Measurements from ENCODE around the gene THBS1. TPM values are rescaled to one million over a fixed set of nuclear protein-coding genes. Genes with fewer than 3 reads are reported as not detected.

The THBS1 gene
- not detected for total RNA-seq

DNA sequence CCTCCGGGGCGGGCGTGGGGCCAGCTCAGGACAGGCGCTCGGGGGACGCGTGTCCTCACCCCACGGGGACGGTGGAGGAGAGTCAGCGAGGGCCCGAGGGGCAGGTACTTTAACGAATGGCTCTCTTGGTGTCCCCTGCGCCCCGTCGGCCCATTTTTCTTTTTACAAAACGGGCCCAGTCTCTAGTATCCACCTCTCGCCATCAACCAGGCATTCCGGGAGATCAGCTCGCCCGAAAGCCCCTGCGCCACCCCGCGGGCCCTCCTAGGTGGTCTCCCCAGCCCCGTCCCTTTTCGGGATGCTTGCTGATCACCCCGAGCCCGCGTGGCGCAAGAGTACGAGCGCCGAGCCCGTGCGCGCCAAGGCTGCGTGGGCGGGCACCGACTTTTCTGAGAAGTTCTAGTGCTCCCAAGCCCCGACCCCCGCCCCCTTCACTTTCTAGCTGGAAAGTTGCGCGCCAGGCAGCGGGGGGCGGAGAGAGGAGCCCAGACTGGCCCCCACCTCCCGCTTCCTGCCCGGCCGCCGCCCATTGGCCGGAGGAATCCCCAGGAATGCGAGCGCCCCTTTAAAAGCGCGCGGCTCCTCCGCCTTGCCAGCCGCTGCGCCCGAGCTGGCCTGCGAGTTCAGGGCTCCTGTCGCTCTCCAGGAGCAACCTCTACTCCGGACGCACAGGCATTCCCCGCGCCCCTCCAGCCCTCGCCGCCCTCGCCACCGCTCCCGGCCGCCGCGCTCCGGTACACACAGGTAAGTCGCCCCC is at the start of gene THBS1:
TSS of gene THBS1 (plus strand) at position 595 of the 757 bp plus-strand sequence. CDS start 779 bp downstream, outside the sequence.
- no peak for DNase-seq

DNA sequence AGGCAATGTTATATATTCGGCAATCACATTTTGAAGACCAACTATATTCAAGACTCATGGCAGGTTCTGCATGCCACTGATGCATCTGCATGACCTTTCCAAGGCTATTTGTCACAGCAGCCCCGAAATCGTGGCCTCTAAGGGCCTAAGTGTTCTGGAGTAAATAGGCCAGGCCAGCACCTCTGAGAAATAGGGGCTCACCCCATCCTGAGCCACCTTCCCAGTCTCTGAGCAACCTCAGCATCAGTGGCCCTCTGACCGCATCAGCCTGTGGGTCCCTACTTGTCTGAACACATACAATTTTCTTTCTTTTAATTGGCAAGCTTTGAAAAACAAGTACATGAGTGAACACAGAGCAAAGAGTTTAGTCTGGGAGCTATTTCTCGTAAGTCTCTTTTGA is 45.9 kb upstream of the THBS1 start:
- no peak for DNase-seq

DNA sequence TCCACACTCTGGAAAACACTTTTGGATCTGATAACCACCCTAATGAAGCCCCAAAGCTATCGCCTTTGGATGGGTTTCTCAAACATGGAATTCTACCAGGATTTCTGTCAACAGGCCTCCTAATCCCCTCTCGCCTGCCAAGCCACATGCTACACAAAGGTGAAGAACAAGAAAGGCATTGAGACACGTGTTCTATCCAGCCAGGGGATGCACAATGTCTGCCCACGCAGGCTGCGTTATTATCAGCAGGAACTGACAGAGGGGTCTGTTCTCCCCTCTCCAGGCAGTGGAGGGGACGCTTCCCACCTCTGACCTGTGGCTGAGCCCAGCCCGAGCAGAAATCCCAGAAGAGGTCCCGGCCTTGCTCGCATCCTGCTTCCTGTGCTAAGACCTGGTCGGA is 45.4 kb upstream of the THBS1 start:
- DNase-seq, result no peak

DNA sequence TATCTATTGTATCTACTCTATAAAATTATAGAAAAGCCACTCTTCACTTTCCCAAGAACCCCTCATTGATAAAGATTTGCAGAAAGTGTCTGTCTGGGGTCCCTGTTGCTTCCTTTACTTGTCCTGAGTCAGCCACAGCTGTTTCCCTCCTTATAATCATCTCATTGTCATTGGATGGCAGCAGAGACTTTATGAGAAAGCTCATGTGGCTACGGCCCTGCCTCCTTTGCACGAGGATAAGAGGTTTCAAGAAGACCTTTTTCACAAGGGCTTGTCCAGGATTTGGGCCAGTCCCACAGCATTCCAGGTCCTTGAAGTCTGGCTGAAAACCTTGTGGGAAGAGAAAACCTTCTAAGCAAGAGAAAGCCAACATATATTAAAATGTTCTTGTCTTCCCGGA is 41.9 kb upstream of the THBS1 start:
- no peak for DNase-seq

DNA sequence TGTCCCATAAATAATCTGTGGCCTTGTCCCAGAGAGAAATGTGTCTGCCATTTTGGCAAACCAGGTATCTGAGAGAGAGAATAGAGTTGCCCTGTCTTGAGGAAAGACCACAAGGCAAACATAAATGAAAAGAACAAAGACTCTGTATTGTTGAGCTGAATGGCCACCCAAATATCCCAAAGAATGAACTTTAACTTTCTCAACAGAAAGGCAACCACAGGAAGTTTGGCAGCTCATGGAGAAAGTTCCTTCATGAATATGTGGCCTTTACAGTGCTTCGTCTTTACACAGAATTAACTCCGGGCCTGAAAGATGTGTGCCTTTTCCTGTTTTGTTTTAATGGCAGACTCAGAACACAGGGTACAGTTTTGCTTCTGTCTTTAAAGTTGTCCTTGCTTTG is 41.4 kb upstream of the THBS1 start:
- DNase-seq, result no peak

DNA sequence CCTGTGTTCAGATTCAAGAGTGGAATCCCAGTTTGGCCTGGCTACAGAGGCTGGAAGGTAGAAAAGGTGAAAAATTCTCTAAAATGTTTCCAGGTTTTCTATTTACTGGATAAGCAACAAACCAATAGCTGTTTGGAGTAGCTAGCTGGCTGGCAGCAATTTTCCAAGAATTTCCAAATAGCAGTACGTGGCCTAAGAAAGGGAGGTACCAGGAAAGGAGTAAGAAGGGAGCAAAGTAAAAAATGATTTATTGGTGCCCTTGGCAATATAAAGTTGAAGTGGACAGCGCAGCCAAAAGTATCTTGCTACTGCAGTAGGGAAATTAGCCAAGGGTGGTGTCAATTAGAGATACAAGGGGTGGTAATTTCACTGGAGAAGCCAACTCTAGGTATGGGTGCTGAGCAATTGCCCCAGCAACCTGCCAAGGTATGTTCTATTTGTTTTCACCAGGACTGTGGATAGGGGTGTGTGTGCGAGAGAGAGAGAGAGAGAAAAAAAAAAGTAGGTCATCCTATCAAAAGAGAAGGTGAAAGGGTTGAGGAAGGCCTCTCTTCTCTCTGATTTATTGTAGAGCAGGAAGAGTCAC is 40.8 kb upstream of the THBS1 start:
- no peak for DNase-seq

DNA sequence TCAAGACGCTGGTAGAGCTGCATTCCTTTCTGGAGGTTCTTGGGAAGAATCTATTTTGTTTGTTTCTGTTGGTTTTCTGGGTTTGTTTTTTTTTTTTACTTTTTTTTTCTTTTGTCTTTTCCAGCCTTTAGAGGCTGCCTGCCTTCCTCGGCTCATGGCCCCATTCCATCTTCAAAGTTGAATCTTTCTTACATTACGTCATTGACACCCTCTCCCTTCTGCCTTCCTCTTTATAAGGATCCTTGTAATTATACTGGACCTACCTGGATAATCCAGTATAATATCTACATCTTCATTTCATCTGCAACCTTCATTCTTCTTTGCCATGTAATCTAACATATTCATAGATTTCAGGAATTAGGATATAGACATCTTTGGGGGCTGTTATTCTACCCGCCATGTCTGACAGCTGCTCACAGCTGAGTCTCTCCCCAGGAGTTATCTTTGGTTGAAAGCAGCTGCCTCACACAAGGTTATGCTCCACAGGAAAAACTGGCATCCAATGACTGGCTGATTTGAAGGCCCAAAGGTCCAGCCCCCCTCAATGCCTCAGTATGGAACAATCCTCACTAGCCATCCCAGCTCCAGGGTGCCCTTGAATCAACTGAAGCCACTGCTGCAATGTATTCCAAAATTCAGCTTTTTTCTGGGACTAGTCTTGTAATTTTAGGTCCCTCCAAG is 38.4 kb upstream of the THBS1 start:
- DNase-seq, result no peak

DNA sequence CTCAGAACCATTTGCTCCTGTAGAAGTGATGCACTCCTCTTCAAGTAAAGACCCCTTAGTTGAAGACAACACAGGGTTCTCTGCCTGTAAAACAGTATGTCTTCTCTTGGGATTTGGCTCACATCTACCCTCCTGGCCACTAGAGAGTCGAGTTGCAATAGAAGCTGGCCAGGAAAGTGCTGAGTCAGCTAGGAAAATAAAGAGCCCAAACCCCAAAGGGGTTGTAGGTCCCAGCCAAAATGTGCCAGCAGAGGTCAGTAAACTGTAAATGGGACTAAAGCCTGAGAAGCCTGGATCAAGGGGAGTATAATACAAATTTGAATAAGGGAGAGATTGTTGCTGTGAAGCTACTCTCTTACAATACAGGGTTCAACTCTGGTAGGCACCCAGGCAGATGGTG is 37.2 kb upstream of the THBS1 start:
- no peak for DNase-seq

DNA sequence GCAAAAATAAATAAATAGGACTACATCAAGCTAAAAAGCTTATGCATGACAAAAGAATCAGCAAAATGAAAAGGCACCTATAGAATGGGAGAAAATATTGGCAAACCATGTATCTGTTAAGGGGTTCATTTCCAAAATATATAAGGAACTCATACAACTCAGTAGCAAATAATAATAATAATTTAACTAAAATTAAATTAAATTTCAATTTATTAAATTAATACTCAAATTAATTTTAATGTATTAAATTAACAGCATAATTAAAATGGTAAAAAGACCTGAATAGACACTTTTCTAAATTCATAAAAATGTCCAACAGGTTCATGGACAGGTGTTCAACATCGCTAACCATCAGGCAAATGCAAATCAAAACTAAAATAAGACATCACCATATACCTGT is 34.0 kb upstream of the THBS1 start:
- DNase-seq, result no peak

DNA sequence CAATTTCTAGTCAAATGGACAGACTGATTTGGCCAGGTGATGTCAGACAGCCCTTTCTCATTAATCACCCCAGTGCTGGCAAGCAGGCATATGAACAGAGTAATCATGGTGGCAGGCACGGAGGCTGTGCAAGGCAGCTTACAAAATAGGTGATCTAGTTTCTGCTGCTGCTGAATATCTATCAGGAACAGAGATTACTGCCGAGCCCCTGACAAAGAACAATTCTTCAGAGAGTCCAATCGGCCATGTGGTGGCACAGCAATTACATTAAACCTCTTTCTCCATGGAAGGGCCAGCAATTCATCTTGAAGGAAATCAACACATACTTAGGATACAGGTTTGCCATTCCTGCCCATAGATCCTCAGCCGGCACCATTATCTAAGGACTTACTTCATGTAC is 32.3 kb upstream of the THBS1 start:
- DNase-seq, result no peak

DNA sequence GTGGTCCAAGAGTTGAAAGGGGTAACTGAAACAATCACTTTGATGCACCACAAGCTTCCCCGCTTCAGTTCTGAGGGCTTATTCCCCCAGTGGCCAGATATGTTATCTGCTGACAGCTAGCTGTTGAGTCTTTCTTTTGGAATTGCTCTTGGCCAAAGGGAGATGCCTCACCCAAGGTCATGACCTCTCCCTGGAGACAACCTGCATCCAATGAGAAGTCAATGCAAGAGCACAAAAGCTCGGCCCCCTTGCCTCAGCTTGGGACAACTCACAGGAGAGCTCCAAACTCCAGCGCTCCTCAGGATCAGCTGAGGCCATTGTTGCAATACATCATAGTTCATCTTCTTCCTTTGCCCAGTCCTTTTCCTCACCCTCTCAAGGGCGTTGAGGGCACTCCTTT is 31.0 kb upstream of the THBS1 start:
- DNase-seq, result no peak

DNA sequence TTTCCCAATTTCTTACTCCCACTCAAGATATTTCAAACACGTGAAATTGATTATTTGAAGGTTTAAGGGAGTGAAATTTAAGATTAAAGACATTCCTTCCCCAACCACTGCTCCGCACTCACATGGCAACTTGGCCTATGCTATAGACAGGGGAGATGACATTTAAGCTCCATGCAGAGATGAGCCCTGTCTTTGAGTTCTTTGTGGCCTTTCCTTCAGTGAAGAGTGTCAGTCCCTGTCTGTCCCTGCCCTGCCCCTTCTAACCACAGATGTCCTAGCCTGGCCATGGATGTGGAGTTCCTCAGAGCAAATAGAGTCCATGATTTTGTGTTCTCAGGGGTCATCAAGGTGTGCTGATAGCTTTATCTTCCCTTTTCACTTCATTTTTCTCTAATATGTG is 29.4 kb upstream of the THBS1 start:
- DNase-seq, result no peak

DNA sequence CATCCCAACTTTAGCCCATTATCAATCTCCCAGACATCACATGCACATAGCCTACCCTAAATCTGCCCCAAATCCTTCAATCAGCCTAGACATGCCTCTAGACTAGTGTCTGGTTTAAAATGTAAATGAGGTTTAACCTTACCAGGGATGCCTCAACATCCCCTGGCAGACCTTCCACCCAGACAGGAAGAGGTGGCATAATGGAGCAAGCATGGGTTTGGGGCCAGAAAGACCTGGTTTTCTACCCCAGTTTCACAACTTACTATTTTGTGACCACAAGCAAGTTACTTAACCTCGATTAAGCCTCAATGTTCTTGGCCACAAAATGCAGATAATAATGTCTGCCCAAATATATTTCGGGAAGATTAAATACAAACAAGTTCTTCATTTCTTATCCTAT is 28.3 kb upstream of the THBS1 start:
- DNase-seq, result no peak

DNA sequence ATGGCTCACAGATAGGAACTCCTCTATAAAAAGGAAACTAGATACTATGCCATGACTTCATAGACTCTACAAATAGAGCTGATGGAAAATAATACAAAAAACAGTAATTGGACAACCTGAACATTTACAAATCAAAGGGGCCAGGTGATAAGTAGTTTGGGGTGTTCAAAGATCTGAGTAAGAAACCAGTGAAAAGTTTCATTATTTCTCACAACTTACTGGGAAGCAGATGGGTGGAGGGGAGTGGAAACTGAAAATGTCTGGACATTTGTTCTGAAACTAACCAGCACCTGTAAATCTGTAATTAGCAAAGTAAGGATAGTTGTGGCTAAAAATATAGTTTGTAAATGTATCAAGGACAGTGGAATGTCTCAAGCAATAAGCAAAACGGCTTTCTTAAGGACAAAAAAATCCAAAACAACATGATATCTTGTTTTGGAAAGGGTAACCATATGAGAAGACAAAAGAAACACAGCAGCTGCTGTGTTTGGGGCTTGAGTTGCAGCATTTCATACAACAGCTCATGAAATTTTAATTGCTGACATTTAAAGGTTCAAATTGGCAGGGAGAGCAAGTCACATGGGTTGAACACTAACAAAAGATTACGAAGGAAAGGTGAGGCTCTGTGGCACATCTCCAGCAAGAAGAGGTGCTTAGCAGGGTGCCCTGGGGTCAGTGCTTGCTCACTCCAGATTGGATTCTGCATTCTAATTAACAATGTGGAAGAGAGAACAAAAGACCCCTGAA is 26.8 kb upstream of the THBS1 start:
- no peak for DNase-seq

DNA sequence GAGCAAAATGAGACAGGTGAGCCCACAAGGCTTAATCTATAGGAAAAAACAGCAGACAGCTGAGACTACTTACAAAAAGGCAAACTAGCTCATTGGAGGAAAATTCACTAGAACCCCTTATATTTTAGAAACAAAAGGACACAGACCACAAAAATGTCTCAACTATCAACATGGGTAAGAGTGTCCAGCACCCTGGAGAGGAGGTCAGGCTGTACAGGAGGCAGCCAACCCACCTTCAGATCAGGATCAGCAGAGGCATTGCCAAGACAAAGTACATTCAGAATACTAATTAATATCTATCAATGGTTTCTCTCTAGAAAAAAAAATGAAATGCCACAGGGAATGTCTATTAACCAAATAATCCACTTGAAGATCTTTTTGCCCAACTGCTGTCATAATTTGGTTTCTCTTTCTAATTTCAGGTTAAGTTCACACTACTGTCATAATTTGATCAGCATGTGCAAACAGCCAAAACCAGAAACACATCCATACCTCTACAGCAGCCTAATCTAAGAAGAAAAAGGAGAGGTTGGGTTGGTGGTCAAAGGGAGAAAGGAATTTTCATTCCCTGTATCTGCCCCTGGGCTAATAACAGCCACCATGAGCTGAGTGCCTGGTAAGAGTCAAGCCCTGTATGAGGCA is 26.0 kb upstream of the THBS1 start:
- no peak for DNase-seq

DNA sequence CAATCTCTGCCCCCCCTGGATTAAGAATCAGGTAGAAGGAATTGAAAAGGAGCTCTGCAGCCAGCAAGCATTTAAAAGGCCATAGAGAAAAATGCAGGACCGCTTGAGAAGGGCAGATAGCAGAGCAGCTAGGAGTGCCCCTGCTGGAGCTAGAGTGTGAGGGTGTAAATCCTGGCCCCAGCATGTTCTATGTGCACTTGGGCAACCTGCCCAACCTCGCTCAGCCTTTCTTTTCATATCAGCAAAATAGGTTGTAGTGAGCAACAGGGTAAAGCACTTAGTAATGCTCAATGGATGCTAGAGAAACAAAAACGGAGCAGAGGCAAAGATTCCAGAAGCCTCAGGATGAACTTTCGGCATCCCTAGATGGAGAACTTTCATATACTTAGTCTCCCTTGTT is 25.0 kb upstream of the THBS1 start:
- DNase-seq, result no peak

DNA sequence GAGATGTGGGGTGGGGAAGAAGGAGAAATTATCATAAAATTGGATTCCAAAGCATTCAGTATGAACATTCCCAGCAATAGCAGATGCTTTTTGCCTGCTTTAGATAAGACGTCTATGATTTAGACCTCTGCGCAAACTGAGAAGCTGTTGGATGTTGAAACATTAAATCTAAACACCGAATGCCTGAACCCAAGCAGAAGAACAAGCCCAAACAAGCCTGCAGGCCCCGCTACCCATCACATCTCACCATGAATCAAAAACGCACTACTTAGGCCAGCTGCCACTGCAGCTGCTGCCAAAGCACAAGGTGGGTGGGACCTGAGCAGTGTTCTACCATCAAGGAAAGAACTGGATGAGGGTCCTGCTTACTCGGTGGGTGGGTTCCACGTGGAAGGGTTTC is 24.4 kb upstream of the THBS1 start:
- DNase-seq, result no peak

DNA sequence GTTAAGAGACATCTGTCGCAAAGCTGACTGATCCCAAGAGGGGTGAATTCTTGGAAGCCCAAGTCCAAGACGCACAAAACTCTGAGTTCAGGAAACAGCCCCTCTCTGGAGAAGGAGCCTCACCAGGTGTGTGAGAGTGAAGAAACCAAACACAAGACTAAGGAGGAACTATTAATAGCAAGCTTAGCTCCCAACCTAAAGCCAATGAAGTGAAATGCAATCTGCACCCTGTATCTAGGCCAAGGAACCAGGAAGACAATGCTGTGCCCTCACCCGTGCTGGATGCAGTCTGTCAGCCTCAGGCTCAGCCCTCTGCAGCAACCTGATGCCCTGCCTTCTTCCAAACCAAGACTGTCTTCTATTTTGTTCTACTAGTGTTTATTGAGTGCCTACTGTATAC is 22.5 kb upstream of the THBS1 start:
- DNase-seq, result no peak

DNA sequence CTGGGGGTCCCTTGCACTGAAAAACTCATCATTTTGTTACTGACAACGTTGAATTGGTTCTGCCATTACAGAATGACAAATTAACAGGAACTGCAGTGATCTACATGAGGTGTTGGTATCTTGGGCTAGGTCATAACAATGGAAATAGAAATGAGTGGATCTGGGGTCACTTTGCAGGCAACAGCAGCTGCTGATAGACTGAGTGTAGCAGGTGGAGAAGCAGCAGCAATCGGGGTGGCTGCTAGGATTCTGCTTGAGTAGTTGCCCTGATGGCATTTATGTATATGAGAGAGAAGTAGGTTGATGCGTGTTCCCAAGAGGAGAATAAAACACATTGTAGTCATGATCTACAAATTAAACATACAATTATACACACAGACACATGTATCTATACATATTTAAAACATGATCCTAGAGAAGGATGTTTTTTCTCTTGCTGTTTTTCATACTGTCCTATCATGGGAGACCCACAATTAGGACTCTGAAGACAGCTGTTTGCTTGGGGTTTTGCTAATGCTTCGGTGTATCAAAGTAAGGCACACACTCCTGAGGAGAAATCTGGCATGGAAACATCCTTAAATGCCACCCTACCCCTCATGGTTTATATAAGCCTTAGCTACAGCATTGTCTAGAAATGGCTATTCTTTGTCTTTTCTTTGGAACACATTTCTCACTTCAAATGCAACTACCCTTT is 15.8 kb upstream of the THBS1 start:
- DNase-seq, result no peak

DNA sequence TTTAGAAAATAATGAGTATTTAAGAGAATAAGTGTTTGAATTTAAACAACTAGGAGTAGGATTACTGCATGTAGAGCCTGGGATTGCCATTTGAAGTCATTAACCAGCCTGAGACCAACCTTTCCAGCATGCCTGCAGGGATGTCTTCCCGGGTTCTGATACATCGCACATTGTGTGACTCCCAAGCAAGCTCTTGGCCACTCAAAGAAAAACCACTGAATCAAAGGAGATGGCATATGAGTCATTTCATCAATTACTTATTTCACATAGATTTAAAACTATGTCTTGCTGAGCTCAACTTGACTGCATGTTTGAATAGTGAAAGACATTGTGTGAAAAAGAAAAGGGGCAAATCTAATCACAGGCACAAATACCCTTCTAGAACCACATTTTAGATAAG is 15.0 kb upstream of the THBS1 start:
- DNase-seq, result no peak

DNA sequence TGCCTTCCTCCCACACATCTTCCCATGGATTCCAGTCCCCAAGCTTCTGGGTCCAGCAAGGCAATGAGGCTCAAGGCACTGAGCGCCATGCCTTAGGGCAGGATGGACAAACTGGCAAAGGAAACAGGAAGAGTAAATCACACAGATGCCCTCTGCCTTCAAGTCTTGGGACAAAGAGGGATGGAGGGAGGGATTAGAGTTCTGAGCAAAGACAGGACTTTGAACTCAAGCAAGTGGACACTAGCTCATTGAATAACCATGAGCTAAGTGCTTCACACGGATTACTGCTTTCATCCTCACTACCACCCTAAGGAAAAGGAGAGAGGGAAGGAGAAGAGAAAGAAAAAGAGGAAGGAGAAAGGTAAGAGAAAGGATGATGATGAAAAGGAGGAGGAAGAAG is 7.6 kb upstream of the THBS1 start:
- DNase-seq, result no peak

DNA sequence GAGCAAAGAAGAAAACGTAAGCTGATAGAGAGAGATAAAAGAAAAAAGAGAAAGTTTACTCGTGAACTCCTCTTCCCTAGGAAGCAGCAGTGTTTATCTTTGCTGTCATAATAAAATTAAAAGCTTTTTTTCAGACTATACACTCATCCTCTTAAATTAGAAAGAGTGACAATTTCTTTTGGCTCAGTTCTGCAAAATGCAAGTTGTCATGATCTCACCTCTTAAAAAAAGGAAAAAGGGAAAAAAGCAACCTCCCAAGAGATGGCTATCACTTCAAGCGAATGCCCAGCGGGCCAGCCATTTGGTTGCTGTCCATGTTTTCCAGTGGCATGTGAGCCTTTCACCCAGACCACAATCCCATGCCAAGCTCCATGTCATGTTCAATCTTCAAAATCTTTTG is 7.0 kb upstream of the THBS1 start:
- DNase-seq, result no peak

DNA sequence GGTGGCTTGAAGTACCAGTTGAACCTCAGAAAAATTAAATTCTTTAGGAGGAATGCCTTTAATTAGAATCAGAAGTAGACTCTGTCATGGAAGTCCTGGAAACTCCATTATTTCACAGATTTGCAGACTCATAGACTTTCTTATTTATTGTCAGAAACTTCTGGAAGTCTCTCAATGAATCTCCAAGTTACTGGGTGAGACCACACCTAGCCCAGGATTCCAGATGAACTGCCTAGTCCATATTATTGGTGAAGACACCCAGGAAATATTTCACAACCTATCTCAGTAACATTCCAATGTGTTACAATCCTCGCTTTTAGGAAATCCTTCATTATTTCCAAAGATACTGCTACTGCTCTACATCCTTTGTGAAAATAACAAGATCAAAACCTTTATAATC is 6.5 kb upstream of the THBS1 start:
- no peak for DNase-seq
